MCF 10A (cell line): Measurements from ENCODE around the gene SIGLEC6. TPM values are rescaled to one million over a fixed set of nuclear protein-coding genes. Genes with fewer than 3 reads are reported as not detected.
"Not testable (repeated sequence)": the region's sequence is repeated elsewhere in the genome, so short reads cannot be mapped to it uniquely, and the experiment has no call there.

ENCODE experiments used
- BruUV-seq: library from RNA; stranded (reverse); fragments of 400-500 nt; replicated peaks from 2 replicates; lab custom pipeline; 2021; lab: Mats Ljungman, UMichigan
- CTCF ChIA-PET: fragments of 300-600 bp; sonication (Branson Sonifier 250); formaldehyde crosslinking; extraction: SDS; loops from one replicate; lab custom pipeline; 2021; ENCODE audit warnings: antibody characterized with exemption, inconsistent platforms; lab: Yijun Ruan, JAX
- POLR2A ChIA-PET: fragments of 300-600, 350-650 bp; sonication (Branson Sonifier 250); formaldehyde crosslinking; extraction: SDS; loops from one replicate; lab custom pipeline; 2020; ENCODE audit warnings: antibody characterized with exemption, inconsistent platforms; lab: Yijun Ruan, JAX
- DNase-seq: peaks from one replicate; pipeline ENCODE4 v3.0.0-alpha.2; 2018; ENCODE audit not compliant: unreplicated experiment
- H3K27ac Mint-ChIP-seq: one replicate; pipeline ENCODE4 v1.8.0; 2022; ENCODE audit warnings: mild to moderate bottlenecking, low read depth, mixed read lengths; ENCODE audit not compliant: unreplicated experiment
- H3K27me3 Mint-ChIP-seq: one replicate; pipeline ENCODE4 v1.8.0; 2022; ENCODE audit warnings: mixed read lengths; ENCODE audit not compliant: insufficient read depth, unreplicated experiment
- H3K36me3 Mint-ChIP-seq: one replicate; pipeline ENCODE4 v1.8.0; 2022; ENCODE audit warnings: mild to moderate bottlenecking, moderate library complexity, mixed read lengths; ENCODE audit not compliant: insufficient read depth, unreplicated experiment
- H3K4me1 Mint-ChIP-seq: one replicate; pipeline ENCODE4 v1.8.0; 2022; ENCODE audit warnings: mixed read lengths; ENCODE audit not compliant: insufficient read depth, unreplicated experiment
- H3K4me3 Mint-ChIP-seq: one replicate; pipeline ENCODE4 v1.8.0; 2022; ENCODE audit warnings: mild to moderate bottlenecking, moderate library complexity, mixed read lengths; ENCODE audit not compliant: unreplicated experiment
- H3K9me3 Mint-ChIP-seq: one replicate; pipeline ENCODE4 v1.8.0; 2022; ENCODE audit warnings: mixed read lengths; ENCODE audit not compliant: unreplicated experiment
- CTCF ChIP-seq: fragments of 200-600 bp; IDR thresholded peaks from one replicate; pipeline ENCODE4 v1.8.0; 2022; ENCODE audit warnings: antibody characterized with exemption, mild to moderate bottlenecking; ENCODE audit not compliant: unreplicated experiment
- intact Hi-C: fragments of 100-400 bp; cut with micrococcal nuclease; formaldehyde crosslinking; loops from 2 replicates; pipeline ENCODE4 v1.14.1; 2022
- total RNA-seq: library from RNA; stranded (reverse); gene quantifications from 2 replicates; pipeline ENCODE4 v1.2.3, GENCODE V29; 2022

The SIGLEC6 gene
- total RNA-seq, 1 experiment from 2014 or later, result not detected

GRCh38 chr19:51505904-51506303 lies 25.6 kb downstream of the SIGLEC6 start:
- H3K4me1 Mint-ChIP-seq, result no peaks in the 10 kb centered on the region
- ChIA-PET POLR2A (no interaction called here), CTCF (interaction anchor here (1.0 to 2.7 kb wide), 3 partner anchors 8 to 33 kb away, joined by 3 to 14 read pairs (median 8); no protein-coding TSS in a partner anchor)
- no TSS peak for BruUV-seq
- DNase-seq, result no peak
- no peaks in the 10 kb centered on the region for H3K36me3 Mint-ChIP-seq
- no peak overlapping the region for H3K4me3 Mint-ChIP-seq
- H3K27me3 Mint-ChIP-seq, result no peaks in the 10 kb centered on the region
- peaks cover 7% of the 10 kb centered on the region for H3K9me3 Mint-ChIP-seq
- intact Hi-C loops, result no loop called here
- TF ChIP-seq CTCF, result no peak
- no peak overlapping the region for H3K27ac Mint-ChIP-seq

- Mint-ChIP-seq H3K9me3 (no peaks in the 10 kb centered on the region), H3K27me3 (no peaks in the 10 kb centered on the region), H3K36me3 (no peaks in the 10 kb centered on the region), H3K4me3 (no peak overlapping the region), H3K27ac (no peak overlapping the region), H3K4me1 (no peaks in the 10 kb centered on the region)
- TF ChIP-seq CTCF, result no peak
- BruUV-seq, result no TSS peak
- DNase-seq, result no peak
- ChIA-PET POLR2A (no interaction called here), CTCF (interaction anchor here (1.3 to 2.2 kb wide), 3 partner anchors 11 to 153 kb away, joined by 3 to 9 read pairs (median 8); no protein-coding TSS in a partner anchor)
- intact Hi-C loops, result no loop called here
Measured at GRCh38 chr19:51503896-51504295, 27.6 kb downstream of the SIGLEC6 start.

GRCh38 chr19:51503286-51503817 lies 28.1 kb downstream of the SIGLEC6 start:
- no peak overlapping the region for H3K4me3 Mint-ChIP-seq
- no peak for DNase-seq
- ChIA-PET POLR2A (no interaction called here), CTCF (interaction anchor here (1.3 to 1.6 kb wide), 2 partner anchors 11 to 154 kb away, joined by 3 to 9 read pairs; no protein-coding TSS in a partner anchor)
- H3K27me3 Mint-ChIP-seq, result no peaks in the 10 kb centered on the region
- H3K4me1 Mint-ChIP-seq, result no peaks in the 10 kb centered on the region
- no peak overlapping the region for H3K27ac Mint-ChIP-seq
- intact Hi-C loops, result no loop called here
- no TSS peak for BruUV-seq
- no peak for TF ChIP-seq CTCF
- H3K9me3 Mint-ChIP-seq, result no peaks in the 10 kb centered on the region
- no peaks in the 10 kb centered on the region for H3K36me3 Mint-ChIP-seq

- H3K36me3 Mint-ChIP-seq, result no peaks in the 10 kb centered on the region
- TF ChIP-seq CTCF, result no peak
- POLR2A ChIA-PET, result no interaction called here
- CTCF ChIA-PET, result no interaction called here
- H3K4me1 Mint-ChIP-seq, result no peaks in the 10 kb centered on the region
- H3K27me3 Mint-ChIP-seq, result no peaks in the 10 kb centered on the region
- intact Hi-C loops, result no loop called here
- H3K4me3 Mint-ChIP-seq, result no peak within 1 kb of the TSS
- H3K27ac Mint-ChIP-seq, result no peak within 1 kb of the TSS
- no peaks in the 10 kb centered on the region for H3K9me3 Mint-ChIP-seq
- BruUV-seq, result no TSS peak
- DNase-seq, result no peak
Measured at GRCh38 chr19:51501594-51502263, 29.7 kb downstream of the SIGLEC6 start, which contains the start of gene SIGLEC12. TSS of gene SIGLEC12 (minus strand) at chr19:51501800. CDS start at chr19:51501733, 67 bp downstream.

GRCh38 chr19:51500931-51501330 lies 30.5 kb downstream of the SIGLEC6 start:
- H3K4me3 Mint-ChIP-seq, H3K36me3 Mint-ChIP-seq, CTCF ChIA-PET, BruUV-seq, H3K4me1 Mint-ChIP-seq, POLR2A ChIA-PET, intact Hi-C loops, H3K9me3 Mint-ChIP-seq, H3K27me3 Mint-ChIP-seq, H3K27ac Mint-ChIP-seq, DNase-seq: not testable (repeated sequence)
